Nephron (organoid): ENCODE measurements around the gene APOBEC2.

ENCODE experiments used
- H3K27ac Mint-ChIP-seq, 3 experiments: 2 replicates each; pipeline ENCODE4 v1.8.0; 2020; ENCODE audit warnings: mixed read lengths in 3 of 3, mild to moderate bottlenecking in 2 of 3, moderate library complexity in 1 of 3
- H3K27me3 Mint-ChIP-seq: 2 replicates; pipeline ENCODE4 v1.8.0; 2021; ENCODE audit warnings: low read depth, mild to moderate bottlenecking, moderate library complexity, mixed read lengths
- H3K36me3 Mint-ChIP-seq: 2 replicates; pipeline ENCODE4 v1.8.0; 2020; ENCODE audit warnings: low read depth, mixed read lengths
- H3K4me1 Mint-ChIP-seq: 2 replicates; pipeline ENCODE4 v1.8.0; 2020; ENCODE audit warnings: mixed read lengths
- H3K4me3 Mint-ChIP-seq, 3 experiments: 2 replicates each; pipeline ENCODE4 v1.8.0; 2020; ENCODE audit warnings: mild to moderate bottlenecking in 3 of 3, mixed read lengths in 3 of 3, moderate library complexity in 2 of 3
- H3K9me3 Mint-ChIP-seq: 2 replicates; pipeline ENCODE4 v1.8.0; 2020; ENCODE audit warnings: mixed read lengths
- TF ChIP-seq, protein P1 (sequence below), 3 experiments: fragments of 200-600 bp; sonication (generic); IDR thresholded peaks; one replicate each; pipeline ENCODE4 v1.5.0; 2021; ENCODE audit warnings: antibody characterized with exemption in 3 of 3; ENCODE audit not compliant: unreplicated experiment in 3 of 3

Gene APOBEC2

DNA sequence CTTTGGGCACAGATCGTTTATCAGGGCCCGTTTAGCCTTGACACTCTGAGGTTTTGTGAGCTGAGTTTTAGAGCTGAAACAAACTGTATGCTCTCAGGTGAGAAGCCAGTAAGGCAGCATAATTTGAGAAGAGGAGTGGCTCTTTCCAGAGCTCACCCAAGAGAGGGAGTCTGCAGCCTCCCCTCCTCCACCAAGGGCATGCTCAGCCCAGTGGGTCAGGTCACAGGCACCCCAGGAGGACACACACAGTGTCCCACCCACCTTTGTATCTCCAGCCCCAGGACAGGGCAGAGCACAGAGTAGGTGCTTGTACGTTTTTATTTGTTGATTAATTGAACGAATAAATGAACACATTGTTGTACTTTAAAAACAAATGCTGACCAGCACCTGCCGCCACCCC is 7.3 kb upstream of the APOBEC2 start:
- H3K27ac Mint-ChIP-seq: peak overlapping the region in 1 of 3 experiments; percentile 26
- no peaks in the 10 kb centered on the region for H3K36me3 Mint-ChIP-seq
- peaks cover 6% of the 10 kb centered on the region for H3K27me3 Mint-ChIP-seq
- H3K4me1 Mint-ChIP-seq: peaks cover 50% of the 10 kb centered on the region
- H3K9me3 Mint-ChIP-seq: no peaks in the 10 kb centered on the region
- TF ChIP-seq, protein P1, sequence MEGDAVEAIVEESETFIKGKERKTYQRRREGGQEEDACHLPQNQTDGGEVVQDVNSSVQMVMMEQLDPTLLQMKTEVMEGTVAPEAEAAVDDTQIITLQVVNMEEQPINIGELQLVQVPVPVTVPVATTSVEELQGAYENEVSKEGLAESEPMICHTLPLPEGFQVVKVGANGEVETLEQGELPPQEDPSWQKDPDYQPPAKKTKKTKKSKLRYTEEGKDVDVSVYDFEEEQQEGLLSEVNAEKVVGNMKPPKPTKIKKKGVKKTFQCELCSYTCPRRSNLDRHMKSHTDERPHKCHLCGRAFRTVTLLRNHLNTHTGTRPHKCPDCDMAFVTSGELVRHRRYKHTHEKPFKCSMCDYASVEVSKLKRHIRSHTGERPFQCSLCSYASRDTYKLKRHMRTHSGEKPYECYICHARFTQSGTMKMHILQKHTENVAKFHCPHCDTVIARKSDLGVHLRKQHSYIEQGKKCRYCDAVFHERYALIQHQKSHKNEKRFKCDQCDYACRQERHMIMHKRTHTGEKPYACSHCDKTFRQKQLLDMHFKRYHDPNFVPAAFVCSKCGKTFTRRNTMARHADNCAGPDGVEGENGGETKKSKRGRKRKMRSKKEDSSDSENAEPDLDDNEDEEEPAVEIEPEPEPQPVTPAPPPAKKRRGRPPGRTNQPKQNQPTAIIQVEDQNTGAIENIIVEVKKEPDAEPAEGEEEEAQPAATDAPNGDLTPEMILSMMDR (IDR thresholded peaks at IDR 0.05; ENCODE audit: unreplicated experiment in 3 of 3): no peak
- no peak overlapping the region for H3K4me3 Mint-ChIP-seq

GRCh38 chr6:41046084-41046483 is 6.9 kb upstream of the APOBEC2 start:
- H3K27ac Mint-ChIP-seq: peak overlapping the region in 1 of 3 experiments; percentile 26
- H3K4me3 Mint-ChIP-seq: no peak overlapping the region
- H3K9me3 Mint-ChIP-seq: no peaks in the 10 kb centered on the region
- no peaks in the 10 kb centered on the region for H3K36me3 Mint-ChIP-seq
- peaks cover 6% of the 10 kb centered on the region for H3K27me3 Mint-ChIP-seq
- TF ChIP-seq, protein P1 (IDR thresholded peaks at IDR 0.05; ENCODE audit: unreplicated experiment in 3 of 3): no peak
- peaks cover 52% of the 10 kb centered on the region for H3K4me1 Mint-ChIP-seq

DNA sequence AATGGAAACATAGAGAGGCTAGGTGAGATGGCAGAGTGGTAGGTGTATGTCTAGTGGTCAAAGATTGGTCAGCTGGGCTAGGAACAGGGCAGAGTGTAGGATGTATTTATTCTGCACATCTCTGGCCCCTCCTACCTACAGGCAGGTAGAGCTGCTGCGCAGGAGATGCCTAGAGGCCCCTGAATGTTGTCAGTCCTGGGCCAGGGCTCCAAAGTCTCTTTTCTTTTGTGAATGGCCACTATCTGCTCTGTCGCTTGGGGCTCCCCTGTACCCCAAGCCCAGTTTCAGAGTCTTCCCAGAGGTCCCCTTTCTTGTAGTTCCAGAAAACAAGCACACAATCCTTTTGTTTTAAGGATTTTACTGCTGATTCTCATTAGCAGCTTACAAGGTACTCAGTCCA is 5.7 kb upstream of the APOBEC2 start:
- no peaks in the 10 kb centered on the region for H3K9me3 Mint-ChIP-seq

DNA sequence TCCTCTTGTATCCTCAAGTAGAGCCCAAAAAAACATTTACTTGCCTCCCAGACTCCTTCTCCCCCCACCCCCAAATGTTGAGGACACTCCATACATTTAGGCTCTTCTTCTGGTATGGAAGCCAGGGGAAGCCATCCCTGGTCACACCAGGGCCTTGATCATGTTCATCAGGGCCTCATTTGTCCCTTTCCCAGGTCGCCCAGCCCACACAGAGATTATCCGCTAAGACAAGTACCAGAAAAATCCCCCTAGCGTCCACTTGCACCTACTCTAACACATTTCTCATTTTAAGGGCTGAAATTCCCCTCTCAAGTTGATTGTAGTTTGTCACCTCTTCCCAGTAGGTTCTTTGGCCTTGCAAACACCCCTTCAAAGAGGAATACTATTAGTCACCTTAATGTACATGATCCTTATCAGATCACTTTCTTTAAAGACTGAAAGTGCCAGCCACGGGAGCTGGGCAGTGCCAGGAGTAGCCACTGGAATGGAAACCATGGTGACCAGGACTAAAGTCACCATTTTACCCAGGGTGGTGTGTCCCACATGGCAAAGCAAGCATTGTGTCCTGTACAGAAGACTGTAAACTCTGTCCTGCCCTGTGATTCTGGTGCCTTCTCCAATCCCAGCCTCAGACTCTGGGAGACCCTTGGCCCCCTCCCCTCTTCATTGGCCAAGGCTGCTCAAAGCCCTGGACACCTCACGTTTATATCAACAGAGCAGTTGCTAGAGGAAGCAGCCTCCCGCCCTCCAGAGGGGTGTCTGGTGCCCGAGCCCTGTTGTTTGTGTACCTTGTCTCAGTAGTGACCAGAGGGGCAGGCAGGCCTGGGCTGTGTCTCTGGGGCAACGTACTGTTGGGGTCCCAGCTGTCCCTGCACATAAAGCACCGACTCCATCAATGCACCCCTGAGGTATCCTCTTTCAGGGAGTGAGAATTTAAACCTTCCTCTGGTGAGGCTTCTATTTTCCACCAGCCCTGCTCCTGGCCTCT is 5.0 kb upstream of the APOBEC2 start:
- Mint-ChIP-seq H3K27ac (peak overlapping the region; percentile 57 to 73 (median 71)), H3K36me3 (no peaks in the 10 kb centered on the region), H3K4me3 (no peak overlapping the region), H3K4me1 (peaks cover 70% of the 10 kb centered on the region), H3K27me3 (peaks cover 10% of the 10 kb centered on the region), H3K9me3 (no peaks in the 10 kb centered on the region)
- TF ChIP-seq, protein P1 (IDR thresholded peaks at IDR 0.05; ENCODE audit: unreplicated experiment in 3 of 3): no peak

More for the DNA sequence above, 5.7 kb upstream of the APOBEC2 start:
- H3K27ac Mint-ChIP-seq: no peak overlapping the region
- peaks cover 6% of the 10 kb centered on the region for H3K27me3 Mint-ChIP-seq
- no peaks in the 10 kb centered on the region for H3K36me3 Mint-ChIP-seq
- TF ChIP-seq, protein P1 (IDR thresholded peaks at IDR 0.05; ENCODE audit: unreplicated experiment in 3 of 3): no peak
- H3K4me3 Mint-ChIP-seq: no peak overlapping the region
- peaks cover 63% of the 10 kb centered on the region for H3K4me1 Mint-ChIP-seq

DNA sequence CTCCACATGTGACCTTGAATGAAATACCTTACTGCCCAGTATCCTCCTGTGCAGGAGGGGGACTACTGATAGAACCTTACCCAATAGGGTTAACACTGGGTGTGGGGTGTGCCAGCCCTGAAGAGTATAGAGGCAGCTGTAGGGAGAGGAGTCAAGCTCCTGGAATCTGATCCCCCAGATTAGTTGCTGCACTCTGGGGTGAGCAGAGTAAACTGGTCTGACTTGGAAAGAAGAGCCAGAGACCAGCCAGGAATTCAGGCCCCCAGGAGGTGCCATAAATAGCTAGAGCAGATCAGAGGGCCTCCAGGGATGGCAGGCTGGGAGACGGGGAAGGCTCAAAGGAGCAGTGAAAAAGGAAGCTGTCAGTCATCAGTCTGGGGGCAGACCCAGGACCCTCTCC is 3.5 kb upstream of the APOBEC2 start:
- Mint-ChIP-seq H3K27me3 (peaks cover 13% of the 10 kb centered on the region), H3K4me3 (peak overlapping the region in 1 of 3 experiments; percentile 32), H3K27ac (peak overlapping the region; percentile 73 to 80 (median 74)), H3K9me3 (no peaks in the 10 kb centered on the region), H3K36me3 (no peaks in the 10 kb centered on the region), H3K4me1 (peaks cover 78% of the 10 kb centered on the region)
- TF ChIP-seq, protein P1 (IDR thresholded peaks at IDR 0.05; ENCODE audit: unreplicated experiment in 3 of 3): no peak
